Measurements from ENCODE around the gene PLPP3.

The PLPP3 gene

DNA sequence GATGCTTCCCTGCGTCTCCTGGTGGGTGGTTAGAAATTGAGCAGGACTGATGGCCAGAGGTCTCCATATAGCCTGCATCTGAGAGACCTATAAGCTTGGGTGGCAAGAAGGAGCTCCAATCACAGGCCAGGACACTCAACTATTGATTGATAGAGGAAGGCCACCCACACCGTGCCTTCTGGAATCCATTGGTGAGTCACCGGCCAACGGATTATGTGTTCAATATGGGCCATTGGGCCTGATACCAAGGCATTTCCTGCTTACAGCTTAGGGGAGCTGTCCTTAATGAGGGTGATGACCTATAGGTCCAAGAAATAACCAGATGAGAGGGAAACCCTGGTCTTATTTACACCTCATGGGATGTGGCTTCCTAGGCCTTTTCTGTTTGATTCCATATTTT, 115.1 kb downstream of the PLPP3 start:
- DNase-seq (ENCODE audit: extremely low read depth in 1 of 2, low read depth in 1 of 2) = no peak

DNA sequence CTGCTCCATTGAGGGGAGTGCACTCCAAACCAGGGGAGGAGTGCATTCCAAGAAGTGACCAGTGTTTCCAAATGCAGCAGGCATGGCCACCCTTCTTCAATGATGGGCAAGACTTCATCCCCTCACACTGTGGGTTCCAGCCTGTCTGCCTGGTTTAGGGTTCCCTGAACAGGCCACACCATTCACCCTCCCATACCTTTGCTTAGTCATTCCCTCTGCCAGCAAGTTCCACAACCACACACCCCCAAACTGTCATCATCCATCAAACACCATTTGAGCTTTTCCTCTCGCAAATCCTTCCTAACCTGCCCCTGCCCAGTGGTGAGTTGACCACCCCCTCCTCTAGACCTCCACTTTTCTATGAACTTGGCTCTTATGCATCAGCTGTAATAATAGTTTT, 116.0 kb downstream of the PLPP3 start:
- DNase-seq (ENCODE audit: extremely low read depth in 1 of 2, low read depth in 1 of 2) = no peak

- DNase-seq (ENCODE audit: extremely low read depth in 1 of 2, low read depth in 1 of 2) = no peak
Measured at GRCh38 chr1:56462209-56462608, 117.2 kb downstream of the PLPP3 start.

DNA sequence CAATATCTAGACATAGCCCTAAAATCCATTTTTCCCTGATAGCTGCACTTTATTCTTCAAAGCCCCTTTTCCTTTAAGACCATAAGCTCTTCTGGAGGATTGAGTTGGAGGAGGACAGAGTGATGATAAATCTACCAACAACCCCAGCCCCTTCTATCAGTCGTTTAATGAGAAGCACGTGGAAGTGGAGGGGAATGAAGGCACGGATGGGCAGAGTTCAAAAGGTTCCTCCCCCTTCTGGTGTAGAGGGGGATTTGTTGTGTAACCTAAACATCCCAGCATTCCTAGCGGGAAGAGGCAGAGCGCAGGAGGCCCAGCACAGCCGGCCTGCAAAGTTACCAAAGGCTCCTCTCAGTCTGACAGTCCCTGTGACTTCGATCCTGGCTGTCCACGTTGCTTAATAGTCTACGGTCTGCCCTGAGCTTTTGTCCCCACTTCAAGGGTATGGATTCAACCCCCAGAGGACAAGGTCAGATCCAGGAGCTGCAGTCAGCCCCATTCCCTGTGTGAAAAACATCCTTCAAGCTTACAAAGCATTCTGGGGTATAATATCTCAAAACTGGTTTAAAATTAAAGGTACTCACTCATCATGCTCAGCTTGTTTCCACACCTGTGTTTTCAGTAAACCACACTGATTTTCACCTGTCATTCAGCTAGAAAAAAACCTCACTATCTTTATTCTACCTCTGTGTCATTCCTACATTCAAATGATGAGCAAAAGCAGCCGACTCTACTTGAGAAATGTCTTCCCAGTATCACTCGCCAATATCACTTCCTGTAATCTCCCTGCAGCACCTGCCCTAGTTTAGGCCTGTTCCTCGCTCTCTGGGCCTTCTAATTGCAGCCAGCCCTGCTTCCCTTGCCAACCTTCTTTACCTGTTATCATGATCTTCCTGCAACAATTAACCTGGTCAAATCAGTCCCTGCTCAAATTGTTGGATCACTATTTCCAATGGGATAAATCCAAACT, 117.9 kb downstream of the PLPP3 start:
- DNase-seq (ENCODE audit: extremely low read depth in 1 of 2, low read depth in 1 of 2) = no peak

- DNase-seq (ENCODE audit: extremely low read depth in 1 of 2, low read depth in 1 of 2) = no peak
Measured at GRCh38 chr1:56459260-56459659, 120.1 kb downstream of the PLPP3 start.

- no peak for DNase-seq (ENCODE audit: extremely low read depth in 1 of 2, low read depth in 1 of 2)
Measured at GRCh38 chr1:56457756-56458375, 121.5 kb downstream of the PLPP3 start.

- no peak for DNase-seq (ENCODE audit: extremely low read depth in 1 of 2, low read depth in 1 of 2)
Measured at GRCh38 chr1:56456435-56457101, 122.8 kb downstream of the PLPP3 start.

DNA sequence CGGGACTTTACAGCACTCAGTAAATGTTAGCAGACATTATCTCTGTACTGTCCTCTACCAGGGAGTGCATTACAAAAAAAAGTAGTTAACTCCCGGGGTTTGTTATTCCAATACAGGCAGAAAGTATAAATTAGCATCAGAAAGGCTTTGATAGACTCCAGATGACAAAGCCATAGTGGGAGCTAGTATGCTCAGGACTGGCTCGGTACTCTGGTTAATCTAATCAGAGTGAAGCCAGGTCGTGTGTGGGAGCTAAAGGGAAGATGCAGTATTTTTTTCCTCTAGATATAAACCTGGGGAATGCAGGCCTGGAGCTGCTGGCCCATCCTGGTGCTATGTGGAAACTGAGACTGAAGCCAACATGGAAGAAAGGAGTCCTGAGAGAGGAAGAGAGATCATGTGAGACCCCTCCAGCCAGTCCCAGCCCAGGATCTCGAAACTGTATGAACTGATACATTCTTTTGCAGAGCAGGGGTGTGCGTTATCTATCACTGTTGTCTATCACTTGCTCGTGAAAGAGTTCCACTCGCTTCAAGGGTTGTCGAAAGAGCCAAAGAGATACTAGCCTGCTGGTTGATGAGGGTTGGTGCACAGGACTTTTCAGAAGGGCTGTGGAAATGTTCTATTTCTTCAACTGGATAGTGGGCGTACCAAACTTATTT, 125.8 kb downstream of the PLPP3 start:
- no peak for DNase-seq (ENCODE audit: extremely low read depth in 1 of 2, low read depth in 1 of 2)

DNA sequence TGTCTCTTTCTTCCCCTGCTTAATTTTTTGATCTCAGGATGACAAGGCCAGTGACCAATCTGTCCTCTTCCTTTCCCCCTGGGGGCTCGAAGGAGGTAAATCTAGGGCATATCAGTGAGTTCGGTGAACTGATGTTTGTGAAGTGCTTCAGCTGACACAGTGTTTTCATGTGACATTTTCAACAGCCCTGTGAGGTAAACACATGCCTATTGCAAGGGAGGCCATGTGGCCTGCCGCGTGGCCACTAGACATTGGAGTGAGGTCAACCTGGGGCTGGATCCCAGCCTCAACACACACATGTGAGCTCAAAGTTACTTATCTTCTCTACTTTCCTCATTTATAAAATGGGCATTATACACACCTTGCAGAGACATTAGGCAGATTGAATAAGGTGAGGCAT, 126.3 kb downstream of the PLPP3 start:
- DNase-seq (ENCODE audit: extremely low read depth in 1 of 2, low read depth in 1 of 2) = no peak

- DNase-seq (ENCODE audit: extremely low read depth in 1 of 2, low read depth in 1 of 2) = no peak
Measured at GRCh38 chr1:56452027-56453011, 127.0 kb downstream of the PLPP3 start.

- DNase-seq (ENCODE audit: extremely low read depth in 1 of 2, low read depth in 1 of 2) = no peak
Measured at GRCh38 chr1:56451491-56451890, 127.9 kb downstream of the PLPP3 start.

- DNase-seq (ENCODE audit: extremely low read depth in 1 of 2, low read depth in 1 of 2) = no peak
Measured at GRCh38 chr1:56450004-56450666, 129.2 kb downstream of the PLPP3 start.

DNA sequence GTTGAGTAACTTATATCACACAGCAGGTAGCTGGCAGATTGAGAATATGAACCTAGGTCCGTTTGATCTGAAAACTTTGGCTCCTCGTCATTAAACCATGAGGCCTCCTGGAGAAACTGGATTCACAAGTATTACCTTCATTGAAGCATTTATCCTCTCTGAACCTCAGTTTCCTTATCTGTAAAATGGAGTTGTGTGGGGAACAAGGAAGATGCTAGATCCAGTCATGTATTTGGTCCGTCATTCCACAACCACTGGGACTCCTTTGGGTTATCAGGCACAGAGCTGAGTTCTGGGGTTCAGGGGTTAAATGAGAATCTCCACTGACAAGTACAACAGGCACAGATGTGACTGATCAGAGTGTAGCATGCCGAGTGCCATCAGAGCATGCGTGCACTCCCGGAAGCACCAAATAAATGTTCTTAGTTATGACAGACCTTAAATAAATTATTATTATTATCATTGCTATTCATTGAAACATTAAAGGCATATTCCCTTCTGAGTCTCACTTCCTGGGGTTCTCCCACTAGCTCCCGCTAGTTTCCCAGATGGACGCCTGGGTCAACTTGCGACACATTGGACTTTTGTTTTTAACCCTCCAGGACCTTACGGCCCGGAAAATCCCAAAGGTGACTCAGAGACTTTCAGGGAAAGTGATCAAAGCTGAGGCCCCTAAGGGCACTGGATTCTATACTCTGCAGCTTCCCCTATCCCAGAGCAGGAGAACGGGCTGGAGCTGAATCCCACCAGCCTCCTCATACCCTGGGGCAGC, 130.6 kb downstream of the PLPP3 start:
- DNase-seq (ENCODE audit: extremely low read depth in 1 of 2, low read depth in 1 of 2) = no peak

DNA sequence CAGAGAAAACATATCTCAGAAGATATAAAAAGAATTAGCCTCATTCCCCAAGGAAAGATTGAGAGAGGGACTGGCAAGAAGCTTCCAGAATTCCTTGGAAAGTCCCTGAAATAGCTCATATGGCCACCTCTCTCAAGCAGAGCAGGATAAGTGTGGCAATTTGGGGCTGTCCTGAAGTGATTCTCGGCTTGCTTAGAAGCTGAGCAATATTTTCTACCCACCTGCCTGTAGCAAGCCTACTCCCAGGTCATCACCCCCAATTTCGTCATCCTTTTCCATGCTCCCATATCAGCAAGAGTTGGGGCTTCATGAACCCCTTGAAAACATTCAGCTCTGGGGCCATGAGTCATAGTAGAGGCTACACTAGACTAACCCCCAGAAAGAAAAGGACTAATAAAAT, 131.5 kb downstream of the PLPP3 start:
- DNase-seq (ENCODE audit: extremely low read depth in 1 of 2, low read depth in 1 of 2) = no peak

- DNase-seq (ENCODE audit: extremely low read depth in 1 of 2, low read depth in 1 of 2) = no peak
Measured at GRCh38 chr1:56446531-56447098, 132.7 kb downstream of the PLPP3 start.

DNA sequence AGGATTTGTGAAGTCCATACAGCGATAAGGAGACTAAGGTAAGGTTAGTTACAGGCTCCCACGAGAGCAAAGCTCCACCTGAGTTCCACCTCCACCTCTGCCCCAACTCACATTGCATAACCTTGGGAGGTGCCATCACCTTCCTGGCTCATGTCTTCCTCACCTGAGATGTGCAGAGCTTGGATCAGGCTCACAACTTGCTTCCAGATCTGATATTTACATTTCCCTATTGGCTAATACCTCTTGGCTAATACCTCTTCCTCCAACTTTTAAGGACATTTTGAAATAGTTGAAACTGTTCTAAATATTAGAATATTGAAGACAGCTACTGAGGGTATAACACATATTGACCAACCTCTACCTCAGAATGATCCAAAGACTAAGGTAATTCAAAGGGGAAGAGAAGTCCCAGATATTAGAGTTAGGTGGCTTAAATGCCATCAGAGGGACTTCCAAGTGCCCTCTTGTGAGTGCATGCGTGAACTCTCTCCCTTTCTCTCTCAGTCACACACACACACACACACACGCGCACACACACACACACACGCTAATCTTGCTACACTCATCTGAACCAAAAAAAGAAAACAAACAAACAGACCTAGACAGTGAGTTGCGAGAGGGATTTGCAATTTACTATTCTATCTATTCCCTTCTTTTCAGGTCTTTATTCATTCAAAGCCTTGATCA, 134.3 kb downstream of the PLPP3 start:
- no peak for DNase-seq (ENCODE audit: extremely low read depth in 1 of 2, low read depth in 1 of 2)

Measured in stimulated activated CD8-positive, alpha-beta memory T cell treated with anti-CD3 and anti-CD28 coated beads, Interleukin-7, amount 100 ng/mL, for 48 hours (primary cell).